GM21423 (cell line): ENCODE data around the gene BCL2.
A peak's percentile ranks its signal among the peaks of the same experiment; 100 is the strongest.

Experiments
- ATAC-seq: cut with Tn5 transposase; IDR thresholded peaks from one replicate; pipeline ENCODE4 v1.9.1; 2021; ENCODE audit warnings: mild to moderate bottlenecking, moderate library complexity; ENCODE audit not compliant: unreplicated experiment

Gene BCL2

DNA sequence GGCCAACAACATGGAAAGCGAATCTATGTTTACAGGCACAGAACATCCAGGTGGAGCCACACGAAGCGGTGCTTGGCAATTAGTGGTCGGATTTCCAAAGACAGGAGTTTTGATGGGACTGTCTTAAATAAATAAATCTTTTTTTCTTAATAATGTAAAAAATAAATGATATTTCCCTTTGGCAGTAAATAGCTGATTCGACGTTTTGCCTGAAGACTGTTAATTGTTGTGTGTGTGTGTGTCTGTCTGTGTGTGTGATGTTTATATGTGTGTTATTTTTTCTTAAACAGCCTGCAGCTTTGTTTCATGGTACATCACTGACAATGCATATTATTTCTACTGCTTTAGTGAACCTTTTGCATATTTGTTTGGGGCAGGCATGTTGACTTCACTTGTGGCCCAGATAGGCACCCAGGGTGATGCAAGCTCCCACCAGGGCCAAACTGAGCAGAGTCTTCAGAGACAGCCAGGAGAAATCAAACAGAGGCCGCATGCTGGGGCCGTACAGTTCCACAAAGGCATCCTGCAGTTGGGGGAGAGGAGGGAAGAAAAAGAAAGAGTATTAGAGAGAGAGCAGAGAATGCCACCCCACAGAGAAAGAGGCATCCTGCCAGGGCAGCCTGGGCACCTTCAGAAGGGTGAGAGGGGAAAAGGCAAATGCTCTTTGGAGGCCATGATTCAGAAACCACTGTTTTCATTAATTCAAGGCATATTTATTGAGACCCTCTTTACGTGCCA lies 191.2 kb downstream of the BCL2 start:
- ATAC-seq: no peak

- no peak for ATAC-seq
Measured at GRCh38 chr18:63126134-63127069, 193.2 kb downstream of the BCL2 start.

DNA sequence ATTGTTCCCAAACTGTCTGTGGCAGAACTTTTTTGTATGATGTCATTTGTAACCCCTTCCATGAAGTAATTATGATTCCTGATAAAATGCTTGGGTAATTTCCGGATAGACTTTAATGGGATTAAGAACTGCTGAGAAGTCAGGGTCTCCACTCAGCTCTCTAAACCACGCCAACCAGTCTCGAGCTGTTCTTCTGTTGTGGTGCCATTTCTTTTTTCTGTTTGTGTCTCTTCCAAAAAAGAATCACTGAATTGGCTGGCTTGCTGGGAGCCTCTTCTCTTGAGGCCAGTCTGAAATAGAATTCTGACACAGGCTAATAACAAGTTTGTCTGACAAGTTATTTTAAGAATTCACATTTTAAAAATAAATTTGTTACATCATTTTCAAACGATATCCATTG lies 198.9 kb downstream of the BCL2 start:
- no peak for ATAC-seq

- no peak for ATAC-seq
Measured at GRCh38 chr18:63119647-63120046, 199.9 kb downstream of the BCL2 start.

- no peak for ATAC-seq
Measured at GRCh38 chr18:63113899-63114565, 205.5 kb downstream of the BCL2 start.

DNA sequence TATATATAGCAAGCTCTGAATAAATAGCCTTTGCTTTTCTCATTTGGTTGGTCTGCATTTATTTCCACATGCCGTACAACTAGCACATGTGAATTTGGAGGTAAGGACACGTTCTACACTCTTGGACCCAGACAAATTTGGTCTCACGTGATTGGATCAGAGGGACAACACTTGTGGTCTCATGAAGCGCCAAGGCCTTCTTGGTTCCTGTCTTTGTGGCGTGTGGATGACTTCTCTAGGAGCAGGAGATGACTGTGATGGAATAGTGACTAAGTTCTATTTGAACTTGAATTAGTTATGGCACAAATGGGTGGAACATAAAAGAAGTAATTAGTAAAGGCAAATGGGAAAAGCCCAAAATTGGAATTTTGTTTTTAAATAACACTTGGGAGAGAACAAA lies 206.9 kb downstream of the BCL2 start:
- ATAC-seq: no peak

DNA sequence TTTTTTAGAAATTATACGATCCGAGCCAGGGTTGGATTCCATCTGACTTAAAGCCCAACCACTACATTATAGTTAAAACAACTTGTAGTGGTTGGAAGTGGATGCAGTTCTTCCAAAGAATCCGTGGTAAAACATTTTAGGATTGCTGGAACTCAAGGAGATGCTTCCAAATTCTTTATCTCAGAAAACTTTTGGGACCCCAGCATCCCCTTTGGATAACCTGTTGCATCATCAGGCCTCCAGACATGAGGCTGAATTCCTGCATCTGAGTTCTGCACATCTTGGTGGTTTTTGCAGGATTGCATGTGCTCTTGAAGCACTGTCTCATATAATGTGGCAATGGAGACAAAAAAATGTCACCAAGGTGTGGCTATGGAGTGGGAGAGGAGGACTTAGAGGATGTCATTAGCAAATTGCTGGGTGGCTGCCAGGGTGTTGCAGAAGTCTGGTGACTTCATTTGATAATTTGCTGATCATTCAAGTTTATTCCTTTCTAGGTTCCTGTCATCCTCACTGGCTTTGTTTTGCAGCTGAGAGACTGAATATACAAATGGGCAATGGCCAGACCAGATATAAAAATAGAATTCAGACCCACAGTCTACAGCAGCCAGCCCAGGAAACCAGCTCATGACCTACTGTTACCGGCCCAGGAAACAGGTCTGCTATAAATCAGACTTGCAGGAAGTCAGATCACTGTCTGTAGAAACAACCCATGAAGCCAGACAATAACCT lies 207.7 kb downstream of the BCL2 start:
- peak; percentile 59 for ATAC-seq

DNA sequence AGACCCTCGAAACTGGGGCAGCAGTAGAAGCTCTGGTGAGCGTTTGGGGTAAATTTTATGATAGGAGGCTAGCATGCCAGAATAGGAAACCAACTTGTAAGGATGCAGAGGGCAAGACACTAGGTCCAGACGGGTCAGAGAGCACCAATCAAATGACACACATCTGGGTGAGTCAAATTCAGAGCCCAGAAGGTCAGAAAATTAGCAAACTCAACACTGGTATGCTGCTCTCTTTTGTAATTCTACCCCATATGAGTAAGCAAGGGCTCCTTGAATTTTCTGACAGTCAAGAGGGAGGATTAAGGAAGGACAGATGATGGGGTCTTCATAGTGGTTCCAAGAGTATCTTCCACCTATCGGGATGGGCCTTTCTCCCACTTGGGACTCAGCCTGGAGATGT lies 209.8 kb downstream of the BCL2 start:
- no peak for ATAC-seq

DNA sequence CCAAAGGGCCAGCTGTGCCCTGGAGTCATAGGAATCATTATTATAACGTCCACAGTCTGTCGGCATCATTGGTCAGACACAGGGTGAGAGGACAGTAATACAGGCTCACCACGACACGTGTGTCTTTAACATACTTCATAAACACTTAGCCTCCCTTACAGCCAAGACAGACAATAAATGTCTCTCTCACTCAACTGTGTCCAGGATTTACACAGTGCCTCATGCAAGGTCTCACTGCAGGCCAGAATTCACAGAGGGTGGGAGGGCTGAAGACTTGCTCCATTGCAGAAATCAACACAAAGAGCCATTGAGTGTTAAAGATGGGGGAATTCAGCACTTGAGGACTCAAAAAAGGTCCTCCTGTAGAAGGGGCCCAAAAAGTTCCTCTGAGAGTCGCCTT lies 210.5 kb downstream of the BCL2 start:
- ATAC-seq: no peak

- ATAC-seq: no peak
Measured at GRCh38 chr18:63107931-63108330, 211.6 kb downstream of the BCL2 start.

DNA sequence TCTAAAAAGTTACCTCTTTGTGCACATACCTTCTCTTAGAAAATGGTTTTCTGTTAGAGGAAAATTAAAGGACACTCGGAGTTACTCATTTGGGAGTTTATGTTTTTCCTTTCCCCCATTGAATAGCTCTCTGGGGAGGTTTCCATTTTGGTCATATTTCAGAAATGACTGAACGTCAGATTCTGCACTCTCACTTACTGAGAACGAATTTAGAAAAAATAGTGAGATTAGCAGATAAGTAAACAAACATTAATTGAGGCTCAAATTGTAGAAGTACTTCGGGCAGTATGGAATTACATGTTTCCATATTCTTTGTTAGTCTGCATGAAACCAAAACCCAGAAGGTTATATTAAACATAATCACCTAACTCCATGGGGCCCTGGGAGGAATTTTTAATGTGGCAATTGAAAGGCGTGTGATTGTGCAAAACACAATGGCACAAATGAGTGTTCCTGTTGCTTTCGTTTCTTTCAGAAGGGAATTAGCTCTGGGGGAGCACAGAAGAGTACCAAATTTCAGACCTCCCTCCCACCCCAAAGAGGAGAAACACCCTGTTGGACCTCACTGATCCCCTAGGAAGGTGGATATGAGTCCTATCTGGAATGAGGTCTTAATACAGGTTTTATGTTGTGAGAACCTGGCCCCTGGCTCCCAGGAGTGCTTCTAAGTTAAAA lies 212.3 kb downstream of the BCL2 start:
- peak; percentile 26 for ATAC-seq

- peak; percentile 27 for ATAC-seq
Measured at GRCh38 chr18:63106727-63107126, 212.8 kb downstream of the BCL2 start.

DNA sequence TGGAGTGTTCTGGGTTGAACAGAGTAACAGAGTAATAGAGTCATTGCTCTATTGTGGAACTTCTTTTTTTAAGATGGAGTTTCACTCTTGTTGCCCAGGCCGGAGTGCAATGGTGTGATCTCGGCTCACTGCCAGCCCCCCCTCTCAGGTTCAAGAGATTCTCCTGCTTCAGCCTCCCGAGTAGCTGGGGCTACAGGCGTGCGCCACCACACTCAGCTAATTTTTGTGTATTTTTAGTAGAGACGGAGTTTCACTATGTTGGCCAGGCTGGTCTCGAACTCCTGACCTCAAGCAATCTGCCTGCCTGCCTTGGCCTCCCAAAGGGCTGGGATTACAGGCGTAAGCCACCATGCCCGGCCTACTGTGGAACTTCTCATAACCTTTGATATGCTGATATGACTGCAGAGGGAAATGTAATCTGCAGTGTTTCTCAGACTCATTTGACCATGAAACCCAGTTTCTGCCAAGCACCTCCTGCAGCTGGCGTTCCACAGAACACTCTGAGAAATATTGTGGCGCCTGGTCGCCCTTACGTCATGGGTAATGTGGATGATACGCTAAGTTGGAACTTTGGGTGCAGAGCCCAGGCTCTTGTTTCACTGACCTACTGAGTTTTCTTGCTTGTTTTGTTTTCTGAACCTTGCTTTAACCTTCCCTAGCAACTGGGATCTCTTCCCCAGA lies 213.8 kb downstream of the BCL2 start:
- peak; percentile 67 for ATAC-seq

DNA sequence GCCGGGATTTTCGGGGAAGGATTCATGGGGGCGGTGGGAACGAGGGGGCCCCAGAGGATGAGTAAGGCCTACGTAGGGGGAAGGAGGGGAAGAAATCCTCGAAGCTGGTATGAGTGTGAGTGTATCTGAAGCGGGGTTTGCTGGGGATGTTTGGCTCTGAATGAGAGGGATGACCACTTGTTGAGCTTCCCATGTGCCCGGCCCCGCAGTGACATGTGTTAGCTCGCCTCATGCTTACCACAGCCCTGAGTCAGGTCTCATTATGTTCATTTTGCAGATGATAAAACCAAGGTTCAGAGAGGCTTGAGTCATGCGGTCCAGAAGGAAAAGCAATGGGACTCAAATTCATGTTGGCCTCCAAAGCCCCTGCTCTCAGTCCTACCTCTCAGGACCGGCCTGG lies 214.7 kb downstream of the BCL2 start:
- no peak for ATAC-seq

DNA sequence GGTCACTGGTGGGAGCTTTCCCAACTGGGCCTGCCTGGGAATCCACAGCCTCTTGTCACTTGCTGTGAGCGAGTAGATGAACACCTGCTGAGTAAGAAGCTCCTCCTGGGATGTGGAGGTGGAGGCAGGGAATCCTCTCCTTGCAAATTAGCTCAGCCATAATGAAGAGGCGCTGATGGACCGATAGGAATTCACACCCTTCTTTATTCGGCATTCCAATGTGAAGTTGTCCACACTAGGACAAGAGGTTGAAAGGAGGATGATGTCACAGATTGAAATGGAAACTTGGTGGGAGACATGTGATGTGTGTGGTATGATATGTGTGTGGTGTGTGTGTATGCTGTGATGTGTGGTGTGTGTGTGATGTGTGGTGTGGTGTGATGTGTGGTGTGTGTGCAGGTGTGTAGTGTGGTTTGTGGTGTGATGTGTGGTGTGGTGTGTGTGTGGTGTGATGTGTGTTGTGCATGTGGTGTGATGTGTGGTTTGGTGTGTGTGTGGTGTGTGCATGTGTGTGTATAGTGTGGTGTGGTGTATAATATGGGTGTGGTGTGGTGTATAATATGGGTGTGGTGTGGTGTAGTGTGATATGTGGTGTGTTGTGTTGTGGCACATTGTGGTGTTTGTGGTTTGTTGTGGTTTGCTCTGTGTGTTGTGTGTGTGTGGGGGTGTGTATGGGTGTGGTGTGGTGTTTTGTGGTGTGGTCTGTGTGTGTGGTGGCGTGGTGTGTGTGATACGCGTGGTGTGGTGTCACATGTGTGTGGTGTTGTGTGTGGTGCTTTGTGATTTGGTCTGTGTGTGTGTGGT lies 216.4 kb downstream of the BCL2 start:
- no peak for ATAC-seq

DNA sequence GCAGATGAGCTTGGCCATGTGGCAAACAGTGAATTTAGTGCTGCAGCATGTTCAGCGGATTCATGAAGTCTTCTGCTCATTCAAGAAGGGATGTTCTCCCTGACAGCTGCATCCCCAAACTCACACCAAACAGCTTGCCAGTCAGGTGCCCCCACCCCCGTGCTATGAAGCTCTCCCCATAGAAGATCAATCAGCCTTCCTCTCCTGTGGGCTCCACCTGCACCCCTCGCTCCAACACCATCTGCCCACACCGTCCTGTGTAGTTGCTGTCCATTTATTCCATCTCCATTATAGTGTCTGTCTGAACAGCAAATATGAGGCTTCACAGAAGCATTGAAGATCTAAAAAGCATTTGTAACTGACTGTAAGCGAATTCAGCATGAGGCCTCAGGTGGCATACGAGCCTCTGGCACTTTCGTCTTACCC lies 218.9 kb downstream of the BCL2 start:
- no peak for ATAC-seq

GRCh38 chr18:63099848-63100629 lies 219.5 kb downstream of the BCL2 start:
- peak; percentile 73 for ATAC-seq
